Coronary artery (tissue), 2 donors: ENCODE measurements around the gene GP1BA.
A peak's percentile ranks its signal among the peaks of the same experiment; 100 is the strongest.
"Not testable (repeated sequence)": the region's sequence is repeated elsewhere in the genome, so short reads cannot be mapped to it uniquely, and the experiment has no call there.

Experiments used
- DNase-seq: peaks from one replicate; pipeline ENCODE4 v3.0.0-alpha.2; 2017; ENCODE audit warnings: low spot score
- H3K27ac ChIP-seq, 2 donors: fragments of 200-600 bp; sonication (generic); one replicate each; pipeline ENCODE4 v1.5.1; 2016 to 2019
- H3K4me3 ChIP-seq: fragments of 200-600 bp; sonication (generic); 2 replicates; pipeline ENCODE4 v1.5.1; 2016; ENCODE audit warnings: mild to moderate bottlenecking, moderate library complexity
- TF ChIP-seq, protein P1 (sequence below): fragments of 200-600 bp; sonication (generic); IDR thresholded peaks from one replicate; pipeline ENCODE4 v1.5.1; 2019; ENCODE audit warnings: antibody characterized with exemption

GP1BA gene

DNA sequence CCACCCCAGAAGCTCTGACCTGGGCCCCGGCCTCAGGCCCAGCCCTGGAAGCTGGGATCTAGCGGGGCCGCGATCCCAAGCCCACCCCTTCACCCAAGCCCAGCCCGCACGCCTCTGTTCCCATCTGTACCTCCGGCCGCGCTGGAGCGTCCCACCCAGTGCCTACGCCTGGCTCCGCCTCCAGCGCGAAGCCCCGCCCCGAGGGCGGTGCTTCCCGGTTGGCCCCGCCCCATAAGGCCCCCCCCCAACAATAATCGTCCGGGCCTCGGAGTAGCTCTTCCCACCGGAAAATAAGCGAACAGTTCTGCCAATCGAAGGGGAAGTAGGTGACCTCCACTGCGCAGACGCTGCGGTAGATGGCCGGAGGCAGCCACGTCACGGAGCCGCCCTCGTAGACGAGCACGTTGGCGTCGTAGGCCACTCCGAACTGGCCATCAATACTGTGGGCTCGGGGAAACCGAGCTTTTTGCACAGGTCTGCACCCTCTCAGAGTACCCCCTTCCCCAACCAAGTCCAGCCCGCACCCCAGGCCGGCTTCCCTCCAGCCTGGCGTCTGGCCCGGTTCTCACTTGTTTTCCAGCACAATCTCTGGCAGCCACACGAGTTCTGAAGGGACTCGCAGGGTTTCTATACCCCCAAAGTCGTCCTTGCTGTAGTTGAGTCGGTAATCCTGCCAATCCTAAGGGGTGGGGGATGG, 30.3 kb upstream of the GP1BA start:
- Histone ChIP-seq H3K4me3 (no peak overlapping the region), H3K27ac (peak overlapping the region in 1 of 2 donors; percentile 42)
- DNase-seq: no peak
- TF ChIP-seq, protein P1, sequence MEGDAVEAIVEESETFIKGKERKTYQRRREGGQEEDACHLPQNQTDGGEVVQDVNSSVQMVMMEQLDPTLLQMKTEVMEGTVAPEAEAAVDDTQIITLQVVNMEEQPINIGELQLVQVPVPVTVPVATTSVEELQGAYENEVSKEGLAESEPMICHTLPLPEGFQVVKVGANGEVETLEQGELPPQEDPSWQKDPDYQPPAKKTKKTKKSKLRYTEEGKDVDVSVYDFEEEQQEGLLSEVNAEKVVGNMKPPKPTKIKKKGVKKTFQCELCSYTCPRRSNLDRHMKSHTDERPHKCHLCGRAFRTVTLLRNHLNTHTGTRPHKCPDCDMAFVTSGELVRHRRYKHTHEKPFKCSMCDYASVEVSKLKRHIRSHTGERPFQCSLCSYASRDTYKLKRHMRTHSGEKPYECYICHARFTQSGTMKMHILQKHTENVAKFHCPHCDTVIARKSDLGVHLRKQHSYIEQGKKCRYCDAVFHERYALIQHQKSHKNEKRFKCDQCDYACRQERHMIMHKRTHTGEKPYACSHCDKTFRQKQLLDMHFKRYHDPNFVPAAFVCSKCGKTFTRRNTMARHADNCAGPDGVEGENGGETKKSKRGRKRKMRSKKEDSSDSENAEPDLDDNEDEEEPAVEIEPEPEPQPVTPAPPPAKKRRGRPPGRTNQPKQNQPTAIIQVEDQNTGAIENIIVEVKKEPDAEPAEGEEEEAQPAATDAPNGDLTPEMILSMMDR: no peak

DNA sequence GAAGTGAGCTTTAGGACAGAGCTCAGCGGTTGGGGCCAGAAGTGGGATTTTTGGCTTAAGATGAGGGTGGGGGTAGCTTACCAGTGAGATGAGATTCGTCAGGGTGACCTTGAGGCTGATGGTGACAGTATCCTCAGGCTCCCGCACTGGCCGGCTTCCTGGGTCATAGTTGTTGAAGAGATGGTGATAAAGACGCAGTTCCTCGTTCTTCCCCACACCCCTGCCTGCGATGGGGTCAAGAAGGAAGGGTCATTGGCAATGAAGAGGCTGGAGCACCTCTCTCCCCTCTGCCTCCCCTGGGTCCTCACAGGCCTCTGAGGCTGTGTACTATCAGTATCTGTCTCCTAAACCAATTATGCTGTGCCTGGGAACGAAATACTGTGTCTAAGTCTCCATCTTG, 29.5 kb upstream of the GP1BA start:
- H3K27ac ChIP-seq: no peak overlapping the region
- TF ChIP-seq, protein P1: no peak
- no peak for DNase-seq
- H3K4me3 ChIP-seq: no peak overlapping the region

DNA sequence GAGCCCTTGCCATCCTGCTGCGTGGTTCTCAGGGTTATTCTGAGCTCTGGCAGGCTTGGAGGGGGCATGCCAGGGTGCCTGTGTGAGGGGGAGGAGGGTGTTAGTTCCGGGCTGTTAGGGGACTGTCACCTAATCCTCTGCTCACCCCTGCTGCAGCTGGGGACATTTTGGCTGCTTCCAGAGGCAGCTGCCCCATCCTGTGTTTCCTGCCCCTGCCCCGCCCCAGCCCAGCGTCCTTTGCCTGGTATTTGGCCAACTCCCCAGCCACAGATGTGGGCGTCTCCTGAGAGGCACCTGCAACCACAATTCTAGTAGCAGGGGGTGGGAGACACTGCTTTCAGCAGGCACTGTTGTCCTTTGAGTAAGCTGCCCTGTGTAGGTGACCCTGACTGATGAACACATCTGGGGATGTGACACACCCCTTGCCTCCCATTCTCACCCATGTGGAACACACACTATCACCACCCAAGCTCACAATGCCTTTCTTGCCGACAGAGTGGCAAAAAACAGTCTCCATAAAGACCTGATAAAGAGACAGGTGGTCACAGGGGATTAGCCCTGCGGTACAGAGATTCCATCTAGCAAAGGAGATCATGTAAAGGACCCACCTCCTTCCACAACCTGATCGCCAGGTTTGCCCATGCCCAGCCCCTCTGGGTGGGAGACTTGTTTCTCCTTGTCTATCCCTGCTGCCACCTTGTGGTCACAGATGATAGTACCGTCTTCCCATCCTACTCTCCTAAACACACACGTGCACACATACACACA, 28.8 kb upstream of the GP1BA start, which contains the start of gene CHRNE:
TSS of gene CHRNE (minus strand) at position 48 of the 768 bp plus-strand sequence. CDS start at position 13, 35 bp downstream.
- TF ChIP-seq, protein P1: peak; percentile 83
- Histone ChIP-seq H3K27ac (peak within 1 kb of the TSS in 1 of 2 donors; percentile 42), H3K4me3 (no peak within 1 kb of the TSS)
- DNase-seq: no peak

DNA sequence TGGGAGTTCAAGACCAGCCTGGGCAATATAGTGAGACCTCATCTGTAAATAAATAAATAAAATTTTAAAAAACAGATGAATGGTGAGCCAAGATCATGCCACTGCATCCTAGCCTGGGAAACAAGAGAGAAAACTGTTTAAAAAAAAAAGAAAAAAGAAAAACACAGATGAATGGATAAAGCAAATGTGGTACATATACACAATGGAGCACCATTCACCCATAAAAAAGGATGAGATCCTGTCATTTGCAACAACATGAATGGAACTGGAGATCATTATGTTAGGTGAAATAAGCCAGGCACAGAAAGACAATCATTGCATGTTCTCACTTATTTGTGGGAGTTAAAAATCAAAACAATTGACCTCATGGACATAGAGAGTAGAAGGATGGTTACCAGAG, 25.4 kb upstream of the GP1BA start:
- not testable (repeated sequence) for DNase-seq, H3K27ac ChIP-seq

DNA sequence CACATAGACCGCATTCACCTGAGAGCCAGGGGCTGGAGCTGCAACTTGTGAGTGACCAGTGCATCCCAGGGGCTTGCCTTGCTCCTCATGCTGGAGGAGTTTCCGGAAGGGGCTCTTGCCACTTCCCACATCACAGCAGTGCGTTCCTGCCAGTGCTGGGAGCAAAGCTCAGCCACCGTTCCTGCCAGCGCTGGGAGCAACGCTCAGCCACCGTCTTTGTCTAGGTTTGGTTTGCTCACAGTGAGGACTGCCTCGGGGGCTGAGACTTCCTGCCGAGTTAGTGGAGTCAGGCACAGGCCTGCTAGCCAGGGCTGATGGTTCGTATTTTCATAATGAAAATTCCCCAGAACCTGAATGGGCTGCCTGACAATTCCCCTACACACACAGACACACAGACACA, 23.8 kb upstream of the GP1BA start:
- TF ChIP-seq, protein P1: no peak
- H3K4me3 ChIP-seq: no peak overlapping the region
- H3K27ac ChIP-seq: peak overlapping the region in 1 of 2 donors; percentile 58
- DNase-seq: no peak

More for the DNA sequence above, 25.4 kb upstream of the GP1BA start:
- not testable (repeated sequence) for H3K4me3 ChIP-seq

DNA sequence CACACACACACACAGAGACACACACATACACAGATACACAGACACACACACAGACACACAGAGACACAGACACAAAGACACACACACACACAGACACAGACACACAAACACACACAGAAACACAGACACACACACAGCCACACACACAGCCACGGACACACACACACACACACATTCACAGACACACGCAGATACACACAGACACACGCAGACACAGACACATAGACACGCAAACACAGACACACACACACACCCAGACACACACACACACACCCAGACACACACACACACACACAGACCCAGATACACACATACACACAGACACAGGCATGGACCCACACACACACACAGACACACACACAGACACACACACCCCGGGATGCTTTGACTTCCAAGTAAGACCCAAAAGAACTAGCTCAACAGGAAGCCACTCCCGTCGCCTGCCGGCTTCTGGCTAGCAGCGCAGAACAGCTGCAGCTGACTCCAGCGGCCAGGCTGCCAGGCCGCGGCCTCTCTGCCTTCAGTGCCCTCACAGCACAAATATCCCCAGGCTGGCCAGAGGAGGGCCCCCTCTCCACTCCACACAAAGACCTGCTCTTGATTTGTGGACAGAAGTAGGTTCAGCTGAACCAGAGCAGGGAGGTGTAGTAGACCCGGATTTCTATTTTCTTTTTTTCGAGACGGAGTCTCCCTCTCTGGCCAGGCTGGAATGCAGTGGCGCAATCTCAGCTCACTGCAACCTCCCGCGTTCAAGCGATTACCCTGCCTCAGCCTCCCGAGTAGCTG, 23.2 kb upstream of the GP1BA start:
- Histone ChIP-seq H3K27ac (peak overlapping the region in 1 of 2 donors; percentile 58), H3K4me3 (peak overlapping the region; percentile 21)
- TF ChIP-seq, protein P1: peak; percentile 58
- DNase-seq: peak; percentile 92

DNA sequence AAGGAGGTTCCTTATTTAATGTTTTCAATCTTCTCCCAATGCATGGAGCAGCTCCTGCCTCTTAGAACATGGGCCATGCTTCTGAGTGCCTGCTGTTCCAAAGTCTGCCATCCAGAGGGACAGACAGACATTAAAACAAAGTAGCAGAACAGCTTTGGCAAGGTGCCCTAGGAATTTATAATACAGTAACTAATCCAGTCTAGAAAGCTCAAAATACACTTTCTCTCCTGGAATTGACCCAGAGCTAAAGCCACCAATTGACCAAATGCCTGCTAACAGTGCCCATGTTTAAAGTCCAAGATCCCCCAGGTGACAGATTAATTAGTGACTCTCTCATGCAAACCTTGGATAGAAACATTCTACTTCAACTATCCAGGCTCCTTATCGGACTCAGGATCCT, 18.1 kb upstream of the GP1BA start:
- H3K27ac ChIP-seq: no peak overlapping the region
- H3K4me3 ChIP-seq: no peak overlapping the region
- DNase-seq: no peak

DNA sequence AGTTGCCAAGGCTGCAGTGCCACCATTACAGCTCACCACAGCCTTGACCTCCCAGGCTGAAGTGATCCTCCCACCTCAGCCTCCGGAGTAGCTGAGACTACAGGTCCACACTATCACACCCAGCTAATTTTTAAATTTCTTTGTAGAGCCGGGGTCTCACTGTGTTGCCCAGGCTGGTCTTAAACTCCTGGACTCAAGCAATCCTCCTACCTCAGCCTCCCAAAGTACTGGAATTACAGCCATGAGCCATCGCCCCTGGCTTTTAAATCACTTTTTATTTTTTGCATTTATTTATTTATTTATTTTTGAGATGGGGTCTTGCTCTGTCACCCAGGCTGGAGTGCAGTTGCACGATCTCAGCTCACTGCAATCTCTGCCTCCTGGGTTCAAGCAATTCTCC, 17.5 kb upstream of the GP1BA start:
- not testable (repeated sequence) for H3K27ac ChIP-seq, DNase-seq, H3K4me3 ChIP-seq

More for the DNA sequence above, 18.1 kb upstream of the GP1BA start:
- TF ChIP-seq, protein P1: no peak
